Liver (tissue), 9 donors: Measurements from ENCODE around the gene CDH22. TPM values are rescaled to one million over a fixed set of nuclear protein-coding genes. Genes with fewer than 3 reads are reported as not detected.

ENCODE experiments used
- DNase-seq: peaks from one replicate; pipeline ENCODE4 v3.0.0-alpha.2; 2017; ENCODE audit warnings: low spot score
- H3K27ac ChIP-seq, 2 donors: one replicate each; pipeline ENCODE4 v1.7.0; 2013; ENCODE audit warnings: inconsistent platforms in 2 of 2, low read length in 2 of 2, control low read depth in 1 of 2, low read depth in 1 of 2, mild to moderate bottlenecking in 1 of 2
- H3K27me3 ChIP-seq, 4 donors: one replicate each; pipeline versions ENCODE4 v1.6.1 to v1.7.0; 2013; ENCODE audit warnings: low read length in 3 of 4, inconsistent platforms in 1 of 4, mild to moderate bottlenecking in 1 of 4, moderate library complexity in 1 of 4; ENCODE audit not compliant: control insufficient read depth in 4 of 4, insufficient read depth in 4 of 4
- H3K36me3 ChIP-seq, 4 donors: one replicate each; pipeline versions ENCODE4 v1.6.1 to v1.7.0; 2013; ENCODE audit warnings: low read length in 3 of 4, mild to moderate bottlenecking in 3 of 4, low read depth in 1 of 4, moderate library complexity in 1 of 4; ENCODE audit not compliant: control insufficient read depth in 4 of 4, insufficient read depth in 3 of 4
- H3K4me1 ChIP-seq, 4 donors: one replicate each; pipeline versions ENCODE4 v1.6.1 to v1.7.0; 2013; ENCODE audit warnings: low read length in 3 of 4, mild to moderate bottlenecking in 3 of 4, moderate library complexity in 1 of 4; ENCODE audit not compliant: control insufficient read depth in 4 of 4, insufficient read depth in 4 of 4
- H3K4me3 ChIP-seq, 3 donors: one replicate each; pipeline versions ENCODE4 v1.6.1 to v1.7.0; 2013; ENCODE audit warnings: low read length in 3 of 3, control low read depth in 1 of 3, low read depth in 1 of 3, mild to moderate bottlenecking in 1 of 3
- H3K9ac ChIP-seq, 2 donors: one replicate each; pipeline ENCODE4 v1.7.0; 2013; ENCODE audit warnings: low read length in 2 of 2, mild to moderate bottlenecking in 2 of 2, moderate library complexity in 2 of 2, control low read depth in 1 of 2, low read depth in 1 of 2
- H3K9me3 ChIP-seq, 4 donors: one replicate each; pipeline versions ENCODE4 v1.6.1 to v1.7.0; 2013; ENCODE audit warnings: low read length in 3 of 4; ENCODE audit not compliant: control insufficient read depth in 4 of 4
- CTCF ChIP-seq: fragments of 150-350 bp; IDR thresholded peaks from 2 replicates; pipeline ENCODE4 v1.5.1; 2017; ENCODE audit warnings: improper control_type of control experiment, low read depth, low read length; ENCODE audit not compliant: missing input control
- FOXA1 ChIP-seq: IDR thresholded peaks from 2 replicates; pipeline ENCODE4 v1.6.1; 2016; ENCODE audit warnings: antibody characterized with exemption
- FOXA2 ChIP-seq: IDR thresholded peaks from 2 replicates; pipeline ENCODE4 v1.6.1; 2016; ENCODE audit warnings: antibody characterized with exemption
- HNF4A ChIP-seq, 2 donors: conservative IDR thresholded peaks; 2 replicates each; pipeline ENCODE4 v1.6.1; 2016; ENCODE audit warnings: antibody characterized with exemption in 2 of 2, mild to moderate bottlenecking in 2 of 2
- HNF4G ChIP-seq: IDR thresholded peaks from 2 replicates; pipeline ENCODE4 v1.6.1; 2016; ENCODE audit warnings: antibody characterized with exemption
- NR2F2 ChIP-seq: IDR thresholded peaks from 2 replicates; pipeline ENCODE4 v1.6.1; 2016; ENCODE audit warnings: antibody characterized with exemption
- REST ChIP-seq: IDR thresholded peaks from 2 replicates; pipeline ENCODE4 v1.6.1; 2016; ENCODE audit warnings: antibody characterized with exemption, mild to moderate bottlenecking
- RXRA ChIP-seq, 2 donors: IDR thresholded peaks; 2 replicates each; pipeline ENCODE4 v1.6.1; 2017 to 2018; ENCODE audit warnings: antibody characterized with exemption in 2 of 2, mild to moderate bottlenecking in 1 of 2
- SP1 ChIP-seq: IDR thresholded peaks from 2 replicates; pipeline ENCODE4 v1.6.1; 2018; ENCODE audit warnings: antibody characterized with exemption, mild to moderate bottlenecking
- TAF1 ChIP-seq: conservative IDR thresholded peaks from 2 replicates; pipeline ENCODE4 v1.6.1; 2016; ENCODE audit warnings: antibody characterized with exemption, mild to moderate bottlenecking
- YY1 ChIP-seq: IDR thresholded peaks from 2 replicates; pipeline ENCODE4 v1.6.1; 2016; ENCODE audit warnings: antibody characterized with exemption, mild to moderate bottlenecking
- ZBTB33 ChIP-seq: IDR thresholded peaks from 2 replicates; pipeline ENCODE4 v1.6.1; 2016; ENCODE audit warnings: antibody characterized with exemption
- WGBS: extraction: QIAGEN DNeasy Blood & Tissue Kit; methylation state at CpG from one replicate; pipeline ENCODE4 v1.1.7; 2013; 5-methylcytosine and 5-hydroxymethylcytosine counted together
- polyA plus RNA-seq, 2 donors: library from polyadenylated mRNA; stranded (reverse) in 1 of 2; unstranded in 1 of 2; fragments of 200-250 nt in 1 of 2; fragments of >200 nt in 1 of 2; fragmentation: Nextera tagmentation in 1 of 2; extraction: Ambion mirVana in 1 of 2; gene quantifications; one replicate each; pipeline versions ENCODE4 v1.2.1 to v1.2.3, GENCODE V29; 2013 to 2015
- total RNA-seq, 2 donors: library from RNA; depleted of rRNA; stranded (reverse); fragments of >200 nt; gene quantifications; one replicate each; pipeline ENCODE4 v1.2.3, GENCODE V29; 2014
- donor health status: healthy.
- donor health status: healthy.
- donor health status: healthy.
- donor health status: healthy.
- donor health status: healthy.

CDH22 gene
- total and polyA plus RNA-seq, 4 donors: 0.02 TPM; not detected in 3

GRCh38 chr20:46354920-46355654 is 46.8 kb upstream of the CDH22 start:
- no peak for DNase-seq
- peaks cover 4 to 25% (median 9%) of the 10 kb centered on the region in 4 donors for H3K4me1 ChIP-seq
- peaks cover 3 to 19% (median 10%) of the 10 kb centered on the region in 4 donors for H3K36me3 ChIP-seq
- H3K9ac ChIP-seq: no peak overlapping the region
- H3K27ac ChIP-seq: no peak overlapping the region
- WGBS: 95% methylated on average over 20 of the region's 20 CpGs
- no peak for TF ChIP-seq REST
- no peak for TF ChIP-seq YY1
- TF ChIP-seq CTCF: no peak
- no peak for TF ChIP-seq FOXA2
- no peak for TF ChIP-seq HNF4A (conservative IDR thresholded peaks at IDR 0.05)
- H3K9me3 ChIP-seq: no peaks in the 10 kb centered on the region
- no peak overlapping the region for H3K4me3 ChIP-seq
- H3K27me3 ChIP-seq: no peaks in the 10 kb centered on the region

- H3K27ac ChIP-seq: no peak overlapping the region
- WGBS: 74% methylated on average over 4 of the region's 4 CpGs
- no peak overlapping the region for H3K9ac ChIP-seq
- no peaks in the 10 kb centered on the region for H3K9me3 ChIP-seq
- H3K4me1 ChIP-seq: peaks cover 4 to 25% (median 9%) of the 10 kb centered on the region in 4 donors
- no peak overlapping the region for H3K4me3 ChIP-seq
- H3K27me3 ChIP-seq: no peaks in the 10 kb centered on the region
- H3K36me3 ChIP-seq: peaks cover 3 to 23% (median 11%) of the 10 kb centered on the region in 4 donors
- TF ChIP-seq NR2F2: no peak
- no peak for TF ChIP-seq HNF4G
- TF ChIP-seq TAF1: no peak
- TF ChIP-seq REST: no peak
- no peak for TF ChIP-seq ZBTB33
- TF ChIP-seq FOXA2: no peak
- TF ChIP-seq FOXA1: no peak
- TF ChIP-seq SP1: no peak
- TF ChIP-seq RXRA (IDR thresholded peaks at IDR 0.05): no peak
- no peak for DNase-seq
Measured at GRCh38 chr20:46354207-46354555, 45.9 kb upstream of the CDH22 start.
